Stimulated activated effector memory CD8-positive, alpha-beta T cell treated with anti-CD3 and anti-CD28 coated beads, Interleukin-12 subunit alpha, Interleukin-12 subunit beta, amount 100 ng/mL, for 72 hours (primary cell): ENCODE measurements around the gene MYOM1.
A peak's percentile ranks its signal among the peaks of the same experiment; 100 is the strongest.
"Not testable (repeated sequence)": the region's sequence is repeated elsewhere in the genome, so short reads cannot be mapped to it uniquely, and the experiment has no call there.

Experiments used
- ATAC-seq: fragments of 150-1000 bp; cut with Tn5 transposase; 2 replicates; pipeline ENCODE4 v1.10.0; 2021
- DNase-seq, 2 donors: peaks; one replicate each; pipeline ENCODE4 v3.0.0; 2021 to 2022; ENCODE audit warnings: low spot score in 2 of 2
- H3K27ac Mint-ChIP-seq: one replicate; pipeline ENCODE4 v1.8.0; 2022; ENCODE audit warnings: mild to moderate bottlenecking, mixed read lengths
- H3K36me3 Mint-ChIP-seq: one replicate; pipeline ENCODE4 v1.8.0; 2022; ENCODE audit warnings: mild to moderate bottlenecking, mixed read lengths
- H3K4me1 Mint-ChIP-seq: one replicate; pipeline ENCODE4 v1.8.0; 2022; ENCODE audit warnings: mixed read lengths
- H3K4me3 Mint-ChIP-seq: one replicate; pipeline ENCODE4 v1.8.0; 2022; ENCODE audit warnings: mild to moderate bottlenecking, mixed read lengths
- H3K9me3 Mint-ChIP-seq: one replicate; pipeline ENCODE4 v1.8.0; 2022; ENCODE audit warnings: mixed read lengths

The MYOM1 gene

GRCh38 chr18:3067165-3067661 lies 152.6 kb downstream of the MYOM1 start:
- H3K36me3 Mint-ChIP-seq: peaks cover 6% of the 10 kb centered on the region
- peak overlapping the region; percentile 41 for H3K4me3 Mint-ChIP-seq
- no peak for ATAC-seq
- peaks cover 28% of the 10 kb centered on the region for H3K4me1 Mint-ChIP-seq
- H3K27ac Mint-ChIP-seq: peak overlapping the region; percentile 29
- H3K9me3 Mint-ChIP-seq: no peaks in the 10 kb centered on the region
- no peak for DNase-seq

- H3K36me3 Mint-ChIP-seq: peaks cover 6% of the 10 kb centered on the region
- no peak for ATAC-seq
- no peak for DNase-seq
- no peak overlapping the region for H3K27ac Mint-ChIP-seq
- H3K9me3 Mint-ChIP-seq: no peaks in the 10 kb centered on the region
- peak overlapping the region; percentile 41 for H3K4me3 Mint-ChIP-seq
- H3K4me1 Mint-ChIP-seq: peaks cover 35% of the 10 kb centered on the region
These were observed 153.2 kb downstream of the MYOM1 start for GRCh38 chr18:3066341-3067110.

GRCh38 chr18:3063766-3064165 lies 156.0 kb downstream of the MYOM1 start:
- DNase-seq, H3K4me3 Mint-ChIP-seq, ATAC-seq, H3K9me3 Mint-ChIP-seq, H3K27ac Mint-ChIP-seq: not testable (repeated sequence)
- Mint-ChIP-seq H3K36me3 (peaks cover 17% of the 10 kb centered on the region), H3K4me1 (peaks cover 53% of the 10 kb centered on the region)

GRCh38 chr18:3062798-3063680 lies 156.7 kb downstream of the MYOM1 start:
- peaks cover 22% of the 10 kb centered on the region for H3K36me3 Mint-ChIP-seq
- peaks cover 60% of the 10 kb centered on the region for H3K4me1 Mint-ChIP-seq
- ATAC-seq: peak; percentile 45
- no peaks in the 10 kb centered on the region for H3K9me3 Mint-ChIP-seq
- H3K4me3 Mint-ChIP-seq: peak overlapping the region; percentile 31
- peak; percentile 37 to 78 for DNase-seq
- H3K27ac Mint-ChIP-seq: peak overlapping the region; percentile 4

- Mint-ChIP-seq H3K27ac (peak overlapping the region; percentile 89), H3K9me3 (no peaks in the 10 kb centered on the region), H3K36me3 (peaks cover 22% of the 10 kb centered on the region), H3K4me1 (peaks cover 57% of the 10 kb centered on the region), H3K4me3 (peak overlapping the region; percentile 75)
- ATAC-seq (peak; percentile 89), DNase-seq (peak; percentile 27 to 76)
These were observed 158.0 kb downstream of the MYOM1 start for GRCh38 chr18:3061581-3062312.

GRCh38 chr18:3060667-3061580 lies 158.8 kb downstream of the MYOM1 start:
- DNase-seq (peak; percentile 18 to 70), ATAC-seq (peak; percentile 54)
- peaks cover 51% of the 10 kb centered on the region for H3K4me1 Mint-ChIP-seq
- H3K27ac Mint-ChIP-seq: peak overlapping the region; percentile 89
- H3K4me3 Mint-ChIP-seq: peak overlapping the region; percentile 75
- peaks cover 22% of the 10 kb centered on the region for H3K36me3 Mint-ChIP-seq
- H3K9me3 Mint-ChIP-seq: no peaks in the 10 kb centered on the region

GRCh38 chr18:3059272-3059671 lies 160.5 kb downstream of the MYOM1 start:
- ATAC-seq (no peak), DNase-seq (no peak)
- Mint-ChIP-seq H3K36me3 (peaks cover 22% of the 10 kb centered on the region), H3K9me3 (no peaks in the 10 kb centered on the region), H3K27ac (peak overlapping the region; percentile 89), H3K4me1 (peaks cover 51% of the 10 kb centered on the region), H3K4me3 (peak overlapping the region; percentile 75)

- peak overlapping the region; percentile 89 for H3K27ac Mint-ChIP-seq
- no peak for DNase-seq
- ATAC-seq: peak; percentile 77
- H3K9me3 Mint-ChIP-seq: peaks cover 1% of the 10 kb centered on the region
- H3K4me3 Mint-ChIP-seq: peak overlapping the region; percentile 75
- peaks cover 22% of the 10 kb centered on the region for H3K36me3 Mint-ChIP-seq
- H3K4me1 Mint-ChIP-seq: peaks cover 51% of the 10 kb centered on the region
These were observed 161.2 kb downstream of the MYOM1 start for GRCh38 chr18:3058328-3059191.

- no peak overlapping the region for H3K4me3 Mint-ChIP-seq
- H3K36me3 Mint-ChIP-seq: peaks cover 17% of the 10 kb centered on the region
- H3K27ac Mint-ChIP-seq: peak overlapping the region; percentile 89
- peaks cover 5% of the 10 kb centered on the region for H3K9me3 Mint-ChIP-seq
- no peak for ATAC-seq
- no peak for DNase-seq
- H3K4me1 Mint-ChIP-seq: peaks cover 44% of the 10 kb centered on the region
These were observed 162.2 kb downstream of the MYOM1 start for GRCh38 chr18:3057526-3057925.

- Mint-ChIP-seq H3K4me3 (no peak overlapping the region), H3K9me3 (peaks cover 5% of the 10 kb centered on the region), H3K27ac (no peak overlapping the region), H3K4me1 (peaks cover 41% of the 10 kb centered on the region), H3K36me3 (peaks cover 14% of the 10 kb centered on the region)
- DNase-seq (no peak), ATAC-seq (no peak)
These were observed 163.5 kb downstream of the MYOM1 start for GRCh38 chr18:3056311-3056710.

- Mint-ChIP-seq H3K9me3 (peaks cover 5% of the 10 kb centered on the region), H3K36me3 (peaks cover 9% of the 10 kb centered on the region), H3K4me3 (no peak overlapping the region), H3K27ac (no peak overlapping the region), H3K4me1 (peaks cover 36% of the 10 kb centered on the region)
- ATAC-seq (no peak), DNase-seq (no peak)
These were observed 164.0 kb downstream of the MYOM1 start for GRCh38 chr18:3055816-3056215.

- ATAC-seq (no peak), DNase-seq (no peak)
- Mint-ChIP-seq H3K4me3 (no peak overlapping the region), H3K9me3 (peaks cover 5% of the 10 kb centered on the region), H3K27ac (no peak overlapping the region), H3K4me1 (peaks cover 30% of the 10 kb centered on the region), H3K36me3 (peaks cover 6% of the 10 kb centered on the region)
These were observed 164.5 kb downstream of the MYOM1 start for GRCh38 chr18:3055186-3055728.

- no peak overlapping the region for H3K27ac Mint-ChIP-seq
- H3K4me3 Mint-ChIP-seq: no peak overlapping the region
- peaks cover 5% of the 10 kb centered on the region for H3K9me3 Mint-ChIP-seq
- H3K36me3 Mint-ChIP-seq: peaks cover 6% of the 10 kb centered on the region
- DNase-seq (no peak), ATAC-seq (no peak)
- H3K4me1 Mint-ChIP-seq: peaks cover 28% of the 10 kb centered on the region
These were observed 165.0 kb downstream of the MYOM1 start for GRCh38 chr18:3054780-3055179.
